Measurements from ENCODE around the gene IMMP2L. TPM values are rescaled to one million over a fixed set of nuclear protein-coding genes. Genes with fewer than 3 reads are reported as not detected.

Gene IMMP2L
- total RNA-seq, 1 donor, result 11.6 TPM

DNA sequence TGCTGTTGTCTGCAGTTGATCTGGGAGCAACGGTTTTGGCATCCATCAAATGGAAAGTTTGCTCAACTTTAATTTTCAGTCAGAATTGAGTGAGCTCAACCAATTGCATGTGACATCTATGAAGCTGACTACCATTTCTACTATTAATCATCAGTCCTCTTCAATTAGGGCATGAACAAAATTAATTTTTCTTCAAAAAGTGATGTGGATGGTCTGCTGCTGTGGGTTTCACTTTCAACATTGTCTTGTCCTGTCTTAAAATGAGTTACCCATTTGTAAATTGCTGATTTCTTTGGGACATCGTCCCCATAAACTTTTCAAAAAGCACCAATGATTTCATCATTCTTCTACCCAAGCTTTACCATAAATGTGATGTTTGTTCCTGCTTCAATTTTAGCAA is 648.0 kb downstream of the IMMP2L start:
- DNase-seq (ENCODE audit: low read depth in 2 of 3, low spot score in 2 of 3), result no peak

- DNase-seq (ENCODE audit: low read depth in 2 of 3, low spot score in 2 of 3), result no peak
Observed at GRCh38 chr7:110911632-110912031, 650.7 kb downstream of the IMMP2L start.

DNA sequence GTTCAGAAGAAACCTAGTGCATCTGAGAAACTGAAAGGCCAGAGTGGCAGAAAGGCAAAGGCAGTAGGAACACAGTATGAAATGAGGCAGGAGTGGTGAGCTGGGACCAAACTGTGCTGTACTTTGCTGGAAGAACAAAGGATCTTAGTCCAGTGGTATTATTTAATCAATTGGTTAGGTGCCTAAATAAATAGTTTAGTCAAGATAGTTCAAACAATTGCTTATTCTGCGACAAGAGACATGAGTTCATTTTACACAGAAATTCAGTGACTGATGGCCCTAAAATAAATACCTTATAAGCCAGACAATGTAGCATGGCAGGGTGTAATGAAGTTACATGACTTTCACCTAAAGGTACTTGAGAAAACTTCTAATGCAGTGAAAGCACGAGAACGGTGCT is 653.2 kb downstream of the IMMP2L start:
- DNase-seq (ENCODE audit: low read depth in 2 of 3, low spot score in 2 of 3), result no peak

DNA sequence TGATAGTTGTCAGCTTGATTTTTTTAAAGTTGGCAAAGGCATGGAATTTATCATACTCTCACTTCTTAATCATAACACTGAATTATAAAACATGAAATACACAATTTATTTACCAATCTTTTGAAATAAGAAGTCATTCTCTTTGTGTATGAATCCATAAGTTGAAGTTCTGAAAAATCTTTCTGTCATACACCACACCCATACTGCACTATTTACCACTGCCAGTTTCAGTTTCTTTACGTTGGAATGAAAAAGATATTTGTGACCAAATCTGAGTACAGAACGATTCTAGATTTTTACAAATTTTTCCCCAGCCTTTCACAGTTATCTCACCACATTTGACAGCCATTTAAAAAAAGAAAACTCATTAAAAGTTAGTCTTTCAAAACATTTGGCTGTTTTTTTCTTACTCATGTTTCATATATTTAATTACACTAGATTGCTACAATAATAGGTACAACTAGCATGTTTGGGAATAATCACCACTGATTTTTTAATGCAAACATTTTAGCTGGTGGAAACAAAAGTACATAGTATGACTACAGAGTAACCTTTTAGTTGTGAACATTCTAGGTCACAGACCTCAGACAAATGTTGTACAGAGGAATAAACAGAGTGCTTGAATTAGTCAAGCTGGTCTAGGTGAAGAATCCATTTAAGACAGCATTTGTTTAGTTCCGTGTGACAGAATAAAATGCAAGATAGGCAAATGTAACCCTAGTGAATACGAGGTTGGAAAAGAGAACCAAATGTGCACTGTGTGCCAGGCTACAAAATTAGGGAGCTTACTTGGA is 656.3 kb downstream of the IMMP2L start:
- DNase-seq (ENCODE audit: low read depth in 2 of 3, low spot score in 2 of 3), result no peak

GRCh38 chr7:110898516-110898915 is 663.8 kb downstream of the IMMP2L start:
- no peak for DNase-seq (ENCODE audit: low read depth in 2 of 3, low spot score in 2 of 3)

- DNase-seq (ENCODE audit: low read depth in 2 of 3, low spot score in 2 of 3), result no peak
Observed at GRCh38 chr7:110897538-110897937, 664.8 kb downstream of the IMMP2L start.

DNA sequence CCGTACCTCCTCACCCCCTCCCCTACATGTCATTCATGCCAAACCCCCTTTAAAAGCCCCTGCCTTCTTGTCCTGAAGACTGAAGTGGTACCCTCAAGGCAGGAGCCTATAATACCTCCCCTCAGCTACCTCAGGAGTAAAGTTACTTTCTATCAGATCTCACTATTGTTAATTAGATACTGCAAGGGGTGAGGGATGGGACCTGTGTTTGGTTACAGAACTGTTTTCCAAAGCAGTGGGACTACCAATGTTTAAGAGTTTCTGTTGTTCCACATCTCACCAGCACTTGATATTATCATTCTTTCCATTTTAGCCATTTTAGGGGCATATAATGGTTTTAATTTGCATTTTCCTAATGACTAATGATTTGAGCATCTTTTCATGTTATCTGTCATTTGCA is 668.2 kb downstream of the IMMP2L start:
- no peak for DNase-seq (ENCODE audit: low read depth in 2 of 3, low spot score in 2 of 3)

DNA sequence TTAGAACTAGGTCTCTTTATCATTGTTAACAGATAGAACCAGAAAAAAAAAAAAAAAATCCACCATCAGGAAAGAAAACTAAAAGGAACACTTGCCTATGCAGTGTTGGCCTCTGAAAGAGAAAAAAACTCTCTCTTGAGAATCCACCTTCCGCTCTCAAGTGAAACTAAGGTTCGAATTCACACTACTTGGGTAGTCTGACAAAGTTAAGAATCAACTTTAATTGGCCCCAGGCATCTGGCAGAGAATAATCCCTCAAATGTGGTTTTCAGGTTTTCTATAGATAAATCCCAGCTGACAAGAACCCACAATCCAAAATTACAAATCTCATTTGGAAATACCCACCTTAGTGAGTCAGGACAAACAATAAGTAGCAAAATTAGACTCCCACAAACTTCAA is 671.1 kb downstream of the IMMP2L start:
- no peak for DNase-seq (ENCODE audit: low read depth in 2 of 3, low spot score in 2 of 3)

GRCh38 chr7:110890101-110890500 is 672.2 kb downstream of the IMMP2L start:
- DNase-seq (ENCODE audit: low read depth in 2 of 3, low spot score in 2 of 3), result no peak

GRCh38 chr7:110889335-110889734 is 673.0 kb downstream of the IMMP2L start:
- DNase-seq (ENCODE audit: low read depth in 2 of 3, low spot score in 2 of 3), result no peak

DNA sequence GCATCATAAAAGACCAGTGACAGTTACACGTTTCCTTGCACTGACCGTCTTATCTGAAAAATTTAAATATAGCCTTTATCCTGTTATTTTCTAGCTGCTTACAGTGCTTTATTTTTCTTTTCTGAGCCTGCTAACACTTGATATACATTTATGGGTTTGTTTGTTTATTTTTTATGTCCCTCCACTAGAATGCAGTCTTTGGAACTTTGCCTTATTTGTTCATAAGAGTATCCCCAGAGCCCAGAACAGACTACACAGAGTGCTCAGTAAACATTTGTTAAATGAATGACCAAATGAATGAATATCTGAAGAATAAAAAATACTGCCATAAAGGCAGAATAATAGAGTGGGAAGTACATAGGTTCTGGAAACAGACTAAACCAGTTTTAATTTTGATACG is 673.7 kb downstream of the IMMP2L start:
- no peak for DNase-seq (ENCODE audit: low read depth in 2 of 3, low spot score in 2 of 3)

DNA sequence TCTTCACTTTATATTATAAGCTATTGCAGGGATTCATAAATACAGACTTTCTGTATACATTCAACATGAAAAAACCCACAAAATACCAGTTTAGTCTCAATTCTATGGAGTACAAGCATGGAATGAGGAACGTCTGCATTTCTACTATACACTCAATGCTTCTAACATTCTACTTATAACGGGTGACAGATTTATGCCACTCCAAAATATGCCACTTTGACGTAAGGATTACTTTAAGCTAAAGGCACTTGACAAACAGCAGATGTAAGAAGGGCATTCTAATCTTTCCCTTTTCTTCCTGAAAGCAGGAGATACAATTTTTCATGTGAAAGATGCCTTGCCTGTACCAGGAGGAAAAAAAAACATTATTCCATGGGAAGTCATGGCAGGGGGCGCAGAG is 676.8 kb downstream of the IMMP2L start:
- no peak for DNase-seq (ENCODE audit: low read depth in 2 of 3, low spot score in 2 of 3)

- no peak for DNase-seq (ENCODE audit: low read depth in 2 of 3, low spot score in 2 of 3)
Observed at GRCh38 chr7:110881721-110882120, 680.6 kb downstream of the IMMP2L start.

DNA sequence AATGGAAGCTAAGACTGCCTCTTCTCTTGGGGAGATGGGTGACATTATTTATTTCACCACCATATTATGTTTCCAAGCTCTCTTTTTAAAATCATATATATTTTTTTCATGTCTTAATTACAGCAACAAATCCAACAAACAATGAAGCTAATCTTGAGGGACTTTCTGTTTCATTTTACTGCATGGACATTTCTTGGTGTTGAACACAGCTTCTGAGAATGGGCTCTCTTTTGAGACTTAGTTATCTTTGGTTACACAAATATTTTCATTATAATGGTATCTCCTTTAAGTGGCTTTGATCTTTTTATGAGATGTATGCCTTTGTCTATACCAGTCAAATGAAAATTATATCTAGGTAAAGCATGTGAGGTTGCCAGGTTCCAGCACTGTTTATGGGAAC is 681.3 kb downstream of the IMMP2L start:
- DNase-seq (ENCODE audit: low read depth in 2 of 3, low spot score in 2 of 3), result no peak

- DNase-seq (ENCODE audit: low read depth in 2 of 3, low spot score in 2 of 3), result no peak
Observed at GRCh38 chr7:110877016-110877415, 685.3 kb downstream of the IMMP2L start.

- DNase-seq (ENCODE audit: low read depth in 2 of 3, low spot score in 2 of 3), result no peak
Observed at GRCh38 chr7:110875346-110875745, 686.9 kb downstream of the IMMP2L start.

- DNase-seq (ENCODE audit: low read depth in 2 of 3, low spot score in 2 of 3), result no peak
Observed at GRCh38 chr7:110871856-110872255, 690.4 kb downstream of the IMMP2L start.

DNA sequence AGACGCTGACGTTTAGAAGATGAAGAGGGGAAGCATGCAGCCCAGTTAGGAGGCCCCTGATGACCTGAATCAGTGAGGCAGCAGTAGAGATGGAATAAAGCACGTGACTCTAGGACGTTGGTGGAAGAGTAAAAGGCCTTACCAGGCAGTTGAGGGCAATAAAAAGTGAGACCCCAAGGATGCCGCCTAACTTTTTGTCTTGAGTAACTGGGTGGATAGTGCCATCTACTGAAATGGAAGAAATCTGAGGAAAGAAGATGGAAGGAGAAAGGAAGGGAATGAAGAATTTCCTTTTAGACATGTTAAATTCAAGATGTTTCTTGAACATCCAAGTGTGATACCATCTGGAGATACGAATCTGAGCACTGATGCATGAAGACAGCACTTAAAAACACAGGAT is 691.4 kb downstream of the IMMP2L start:
- DNase-seq (ENCODE audit: low read depth in 2 of 3, low spot score in 2 of 3), result no peak

DNA sequence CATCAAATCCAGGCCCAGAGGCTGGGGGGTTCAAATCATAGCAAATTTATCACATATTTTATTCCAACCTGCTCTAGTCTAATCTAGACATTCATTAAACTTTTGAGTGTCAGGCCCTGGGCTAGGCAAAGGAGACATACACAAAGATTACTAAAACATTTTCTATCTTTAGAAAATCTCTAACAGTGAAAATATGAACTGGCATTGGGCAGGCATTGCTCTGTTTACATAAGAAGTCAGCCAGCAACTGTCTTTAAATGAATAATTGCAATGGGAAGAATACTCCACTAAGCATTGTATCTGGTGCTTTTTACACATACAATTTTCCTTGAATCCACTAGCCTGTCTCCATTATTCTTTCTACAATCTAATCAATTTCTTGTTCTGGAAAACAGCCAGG is 693.8 kb downstream of the IMMP2L start:
- no peak for DNase-seq (ENCODE audit: low read depth in 2 of 3, low spot score in 2 of 3)

- no peak for DNase-seq (ENCODE audit: low read depth in 2 of 3, low spot score in 2 of 3)
Observed at GRCh38 chr7:110867771-110868170, 694.5 kb downstream of the IMMP2L start.

- DNase-seq (ENCODE audit: low read depth in 2 of 3, low spot score in 2 of 3), result no peak
Observed at GRCh38 chr7:110863258-110863657, 699.0 kb downstream of the IMMP2L start.

GRCh38 chr7:110861163-110861562 is 701.1 kb downstream of the IMMP2L start:
- DNase-seq (ENCODE audit: low read depth in 2 of 3, low spot score in 2 of 3), result no peak

GRCh38 chr7:110857106-110857505 is 705.2 kb downstream of the IMMP2L start:
- no peak for DNase-seq (ENCODE audit: low read depth in 2 of 3, low spot score in 2 of 3)
